Measurements from ENCODE around the gene NDUFS5. TPM values are rescaled to one million over a fixed set of nuclear protein-coding genes. Genes with fewer than 3 reads are reported as not detected.
"Not testable (repeated sequence)": the region's sequence is repeated elsewhere in the genome, so short reads cannot be mapped to it uniquely, and the experiment has no call there.

Gene NDUFS5
- 696 TPM for total RNA-seq
- long read RNA-seq, transcript NDUFS5-201 (3 exons, 544 nt) = major isoform, 149 of 302 reads
- long read RNA-seq, transcript NDUFS5-202 (3 exons, 548 nt) = minor isoform, 130 of 302 reads
- long read RNA-seq, partial matches to known transcripts = 22 of 302 reads
- long read RNA-seq, other reads (novel, unspliced or antisense) = 1 of 302 reads

GRCh38 chr1:39026051-39026865 is at the start of gene NDUFS5:
Gene NDUFS5 (plus strand): TSS chr1:39026350. CDS start chr1:39028725, 2,375 bp downstream.
- intact Hi-C loops (cut with micrococcal nuclease) = no loop called here
- Histone ChIP-seq H3K27ac (replicated peaks) (peak within 1 kb of the TSS; percentile 96), H3K4me1 (peaks cover 46% of the 10 kb centered on the region), H3K36me3 (peaks cover 32% of the 10 kb centered on the region), H3K9me3 (replicated peaks) (no peaks in the 10 kb centered on the region), H3K4me3 (peak within 1 kb of the TSS; percentile 75), H3K27me3 (ENCODE audit: low read depth) (no peaks in the 10 kb centered on the region)
- no peak for TF ChIP-seq CTCF (IDR thresholded peaks at IDR 0.05; ENCODE audit: borderline replicate concordance)
- DNase-seq = peak; percentile 91

DNA sequence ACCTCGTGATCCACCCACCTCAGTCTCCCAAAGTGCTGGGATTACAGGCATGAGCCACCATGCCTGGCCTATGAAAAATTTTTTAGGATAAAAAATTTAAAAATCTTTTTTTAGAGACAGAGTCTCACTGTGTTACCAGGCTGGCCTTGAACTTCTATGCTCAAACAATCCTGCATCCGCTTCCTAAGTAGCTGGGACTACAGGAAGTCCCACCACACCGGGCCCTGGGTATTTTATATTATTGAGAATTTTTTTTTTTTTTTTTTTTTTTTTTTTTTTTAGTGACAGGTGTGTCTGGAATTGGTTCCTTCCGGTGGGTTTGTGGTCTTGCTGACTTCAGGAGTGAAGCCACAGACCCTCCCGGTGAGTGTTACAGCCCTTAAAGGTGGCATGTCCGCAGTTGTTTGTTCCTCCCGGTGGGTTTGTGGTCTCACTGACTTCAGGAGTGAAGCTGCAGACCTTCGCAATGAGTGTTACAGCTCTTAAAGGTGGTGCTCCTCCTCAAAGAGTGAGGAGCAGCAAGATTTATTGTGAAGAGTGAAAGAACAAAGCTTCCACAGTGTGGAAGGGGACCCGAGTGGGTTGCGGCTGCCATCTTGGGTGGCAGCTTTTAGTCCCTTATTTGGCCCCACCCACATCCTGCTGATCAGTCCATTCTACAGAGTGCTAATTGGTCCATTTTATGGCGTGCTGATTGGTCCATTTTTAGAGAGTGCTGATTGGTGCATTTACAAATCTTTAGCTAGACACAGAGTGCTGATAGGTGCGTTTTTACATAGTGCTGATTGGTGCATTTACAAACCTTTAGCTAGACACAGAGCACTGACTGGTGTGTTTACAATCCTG is 48.5 kb upstream of the NDUFS5 start:
- intact Hi-C loops (cut with micrococcal nuclease) = not testable (repeated sequence)

DNA sequence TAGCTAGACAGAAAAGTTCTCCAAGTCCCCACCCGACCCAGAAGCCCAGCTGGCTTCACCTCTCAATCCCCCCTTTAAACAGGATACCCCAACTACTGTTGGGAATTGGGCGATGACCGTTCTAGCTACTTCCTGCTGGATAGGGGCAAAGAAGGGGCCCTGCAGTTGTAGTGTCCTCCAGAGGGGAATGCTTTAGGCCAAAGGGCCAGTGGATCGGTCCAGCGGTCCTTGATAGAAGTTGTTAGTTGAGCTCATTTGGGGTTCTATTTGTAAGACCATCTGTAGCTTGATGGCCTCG is 48.0 kb upstream of the NDUFS5 start:
- H3K27me3 ChIP-seq (ENCODE audit: low read depth); H3K4me1 ChIP-seq; H3K4me3 ChIP-seq; DNase-seq; intact Hi-C loops (cut with micrococcal nuclease); H3K36me3 ChIP-seq; H3K27ac ChIP-seq (replicated peaks): not testable (repeated sequence)
- H3K9me3 ChIP-seq (replicated peaks) = peaks cover 14% of the 10 kb centered on the region

More for the DNA sequence above, 48.5 kb upstream of the NDUFS5 start:
- not testable (repeated sequence) for H3K36me3 ChIP-seq; DNase-seq; H3K27ac ChIP-seq (replicated peaks); H3K4me3 ChIP-seq; H3K27me3 ChIP-seq (ENCODE audit: low read depth); H3K4me1 ChIP-seq
- H3K9me3 ChIP-seq (replicated peaks) = peaks cover 14% of the 10 kb centered on the region

DNA sequence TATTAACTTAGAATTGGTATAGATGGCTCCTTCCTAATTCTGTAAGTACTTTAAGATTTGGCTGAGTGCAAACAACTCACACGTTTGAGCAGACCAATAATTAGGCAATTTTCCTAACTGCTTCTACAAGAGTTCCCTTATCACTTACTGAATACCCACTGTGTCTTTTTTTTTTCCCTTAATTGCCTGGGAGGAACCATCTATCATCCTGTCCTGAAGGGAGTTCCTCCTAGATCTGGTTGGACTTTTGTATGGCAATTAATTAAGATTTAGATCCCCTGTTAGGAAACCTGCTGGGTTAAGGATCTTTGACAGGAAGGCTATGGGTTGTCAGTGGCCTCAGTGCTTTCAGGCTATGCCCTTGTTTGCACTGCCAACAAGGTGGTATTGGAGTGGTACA is 46.8 kb upstream of the NDUFS5 start:
- H3K27ac ChIP-seq (replicated peaks); DNase-seq; H3K4me1 ChIP-seq; H3K27me3 ChIP-seq (ENCODE audit: low read depth); H3K4me3 ChIP-seq; intact Hi-C loops (cut with micrococcal nuclease); H3K36me3 ChIP-seq: not testable (repeated sequence)
- peaks cover 14% of the 10 kb centered on the region for H3K9me3 ChIP-seq (replicated peaks)

DNA sequence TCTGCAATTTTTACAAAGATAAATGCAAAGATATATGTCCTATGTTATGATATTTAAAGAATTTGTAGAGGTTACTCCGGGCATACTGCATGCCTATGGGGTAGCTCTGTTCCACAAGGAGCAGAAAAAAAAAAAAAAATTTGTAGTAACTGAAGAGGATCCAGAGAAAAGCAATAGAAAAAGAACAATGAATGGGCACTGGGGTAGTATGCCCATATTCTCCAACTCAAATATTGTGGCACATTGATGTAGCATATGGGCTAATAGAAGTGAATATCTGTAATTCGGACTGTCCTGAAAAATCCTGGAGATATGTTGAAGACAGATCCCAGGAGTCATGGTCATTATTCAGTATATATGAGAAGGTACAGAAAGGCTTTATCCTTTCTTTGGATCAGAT is 36.2 kb upstream of the NDUFS5 start:
- Histone ChIP-seq H3K27me3 (ENCODE audit: low read depth) (no peaks in the 10 kb centered on the region), H3K4me3 (no peak overlapping the region)
- TF ChIP-seq CTCF (IDR thresholded peaks at IDR 0.05; ENCODE audit: borderline replicate concordance) = no peak

DNA sequence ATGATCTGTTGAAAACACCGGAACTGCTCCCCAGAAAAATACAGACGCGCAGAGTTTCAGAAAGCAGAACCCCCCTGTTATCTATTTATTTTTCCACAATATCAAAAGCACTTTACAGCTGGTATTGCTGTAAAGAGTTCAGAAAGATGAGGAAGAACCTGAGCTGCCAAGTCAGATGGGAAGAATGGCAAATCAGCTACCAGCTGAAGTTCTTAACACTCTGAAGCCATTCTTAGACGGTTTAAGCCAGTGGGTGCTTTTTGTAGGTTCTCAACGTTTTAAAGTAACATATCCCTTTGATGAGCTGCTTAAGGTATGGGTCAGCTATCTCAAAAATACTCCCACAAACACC is 35.8 kb upstream of the NDUFS5 start:
- Histone ChIP-seq H3K36me3 (peaks cover 12% of the 10 kb centered on the region), H3K9me3 (replicated peaks) (no peaks in the 10 kb centered on the region), H3K27me3 (ENCODE audit: low read depth) (no peaks in the 10 kb centered on the region), H3K27ac (replicated peaks) (peak overlapping the region; percentile 94), H3K4me1 (peaks cover 50% of the 10 kb centered on the region), H3K4me3 (peak overlapping the region; percentile 97)
- intact Hi-C loops (cut with micrococcal nuclease) = no loop called here
- DNase-seq = no peak
- TF ChIP-seq CTCF (IDR thresholded peaks at IDR 0.05; ENCODE audit: borderline replicate concordance) = no peak

More for the DNA sequence above, 36.2 kb upstream of the NDUFS5 start:
- Histone ChIP-seq H3K9me3 (replicated peaks) (no peaks in the 10 kb centered on the region), H3K27ac (replicated peaks) (peak overlapping the region; percentile 94), H3K36me3 (peaks cover 8% of the 10 kb centered on the region), H3K4me1 (peaks cover 46% of the 10 kb centered on the region)
- intact Hi-C loops (cut with micrococcal nuclease) = no loop called here
- DNase-seq = no peak

Measured in left ventricle myocardium inferior (tissue), 1 donor.